NCI-H2196 treated with DMSO at 0.1 percent for 48 hours (cell line): ENCODE data around the gene EGFL7.

ENCODE experiments used
- DNase-seq: peaks from one replicate; lab custom pipeline; 2025; ENCODE audit not compliant: unreplicated experiment; lab: John Stamatoyannopoulos, UW

The EGFL7 gene

DNA sequence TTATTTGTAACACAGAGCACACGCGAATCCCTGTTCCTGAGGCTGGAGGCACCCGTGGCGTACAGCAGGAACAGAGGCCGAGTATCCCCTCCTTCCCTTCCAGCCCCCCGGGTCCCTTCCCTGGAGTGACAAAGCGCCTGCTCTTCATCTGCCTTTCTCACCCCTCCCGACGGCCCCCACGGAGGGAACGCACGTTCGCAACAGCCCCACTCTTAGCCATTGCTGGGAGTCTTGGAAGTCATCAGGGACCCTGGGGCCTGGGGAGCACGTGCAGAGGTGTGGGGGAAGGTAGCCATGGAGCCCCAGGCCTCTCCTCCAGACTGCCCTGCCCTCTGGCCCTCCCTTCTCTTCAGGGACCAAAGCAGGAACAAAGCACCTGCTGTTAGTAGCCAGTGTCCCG is 22.1 kb downstream of the EGFL7 start:
- no peak for DNase-seq

DNA sequence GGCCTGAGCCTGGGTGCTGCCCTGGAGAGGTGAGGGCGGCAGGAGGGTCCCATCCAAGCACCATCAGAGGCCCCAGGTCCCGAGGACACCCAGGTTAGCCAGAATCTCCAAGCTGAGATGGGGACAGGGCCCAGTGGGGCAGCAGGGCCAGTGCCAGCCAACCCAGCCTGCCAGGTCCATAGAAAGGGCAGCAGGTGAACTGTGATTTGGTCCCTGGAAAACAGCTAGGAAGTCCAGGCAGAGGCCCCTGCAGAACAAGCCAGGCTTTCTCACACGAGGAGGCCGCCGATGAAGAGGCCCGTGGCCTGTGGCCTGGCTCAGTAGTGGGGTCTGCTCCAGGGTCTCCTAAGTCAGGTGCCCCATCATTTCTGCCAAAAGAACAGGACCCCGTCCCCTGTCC is 22.5 kb downstream of the EGFL7 start:
- DNase-seq, result no peak

DNA sequence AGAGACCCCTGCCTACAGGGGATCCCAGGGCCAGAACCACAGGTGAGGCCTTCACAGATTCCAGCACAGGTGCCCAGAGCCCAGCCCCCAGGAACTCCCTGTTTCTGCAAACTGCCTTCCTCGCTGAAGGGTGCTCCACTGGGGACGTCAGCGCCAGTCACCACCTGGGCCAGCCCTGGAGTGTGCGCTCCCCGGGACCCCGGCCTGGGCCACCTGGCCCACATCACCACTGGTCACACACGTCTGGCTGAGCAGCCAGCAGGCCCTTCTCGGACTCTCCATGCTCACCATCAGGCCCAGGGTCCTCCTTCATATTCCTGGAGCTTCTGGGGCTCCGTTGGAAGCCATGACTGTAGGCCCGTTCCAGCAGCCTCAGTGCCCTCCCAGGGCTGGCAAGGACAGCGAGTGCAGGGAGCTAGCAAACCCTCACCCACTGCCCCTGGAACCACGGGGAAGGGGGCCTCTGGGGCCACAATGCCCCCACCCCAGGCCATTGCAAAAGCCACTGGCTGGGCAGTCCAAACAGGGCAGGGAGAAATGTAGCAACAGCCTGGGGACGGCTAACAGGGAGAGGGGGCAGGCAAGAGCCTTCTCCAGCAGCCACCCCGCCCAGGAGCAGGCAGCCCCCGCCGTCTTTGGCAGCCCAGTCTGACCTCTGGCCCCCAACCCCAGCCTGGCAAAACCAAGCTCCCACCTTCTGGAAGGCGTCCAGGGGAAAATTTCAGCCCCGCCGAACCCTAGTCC is 23.2 kb downstream of the EGFL7 start:
- DNase-seq, result no peak

DNA sequence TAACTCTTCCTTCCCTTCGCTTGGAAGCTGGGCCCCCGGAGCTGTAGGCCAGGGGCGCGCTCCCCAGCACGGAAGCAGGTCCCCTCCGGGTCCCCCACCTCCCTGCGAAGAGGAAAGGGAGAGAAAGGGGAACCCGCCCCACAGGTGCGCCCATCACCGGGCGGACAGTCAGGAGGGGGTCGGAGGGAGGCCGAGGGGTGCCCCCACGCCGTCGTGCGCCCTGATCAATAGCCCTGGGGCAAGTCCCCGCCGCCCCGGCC is 23.7 kb downstream of the EGFL7 start:
- DNase-seq, result no peak

DNA sequence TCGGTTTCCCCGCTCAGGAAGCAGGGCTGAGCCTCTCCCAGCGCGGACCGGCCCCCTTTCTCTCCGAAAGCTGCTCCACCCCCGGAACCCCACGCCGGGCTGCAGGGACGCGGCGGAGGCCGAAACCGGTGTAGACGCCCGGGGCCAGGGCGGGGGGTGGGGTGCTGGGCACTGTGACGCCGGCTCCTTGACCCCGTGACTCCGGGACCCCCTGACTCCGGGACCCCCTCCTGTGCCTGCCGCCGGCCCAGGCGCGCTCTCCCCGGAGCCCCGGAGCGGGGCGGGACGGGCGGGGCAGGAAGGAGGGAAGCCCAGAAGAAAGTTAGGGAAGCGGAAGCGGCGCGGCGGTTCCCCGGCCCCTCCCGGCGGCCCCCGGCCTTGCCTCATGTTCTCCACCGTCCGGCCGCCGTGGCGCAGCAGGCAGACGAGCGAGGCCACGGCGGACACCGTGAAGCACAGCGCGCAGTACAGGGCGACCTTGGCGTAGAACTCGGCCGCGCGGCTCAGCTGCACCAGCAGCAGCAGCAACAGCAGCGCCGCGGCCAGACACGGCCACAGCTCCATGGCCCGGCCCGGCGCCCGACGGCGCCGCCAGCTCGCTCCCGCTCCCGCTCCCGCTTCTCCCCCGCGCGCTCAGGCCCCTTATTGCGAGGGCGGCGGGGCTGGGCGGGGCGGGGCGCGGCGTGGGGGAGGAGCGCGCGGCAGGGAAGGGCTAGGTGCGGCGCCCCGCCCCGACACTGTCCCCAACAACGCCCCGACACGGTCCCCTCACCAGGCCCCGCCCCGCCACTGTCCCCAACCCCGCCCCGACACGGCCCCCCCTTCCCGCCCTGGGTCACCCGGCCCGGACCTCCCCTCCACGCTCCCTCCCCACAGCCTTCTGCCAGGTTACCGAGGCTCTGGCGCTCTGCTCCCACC is 24.3 kb downstream of the EGFL7 start, which contains the start of gene AGPAT2:
AGPAT2 (minus strand) TSS at position 664 of the 918 bp plus-strand sequence; CDS start at position 564, 100 bp downstream.
- peak; percentile 33 for DNase-seq

DNA sequence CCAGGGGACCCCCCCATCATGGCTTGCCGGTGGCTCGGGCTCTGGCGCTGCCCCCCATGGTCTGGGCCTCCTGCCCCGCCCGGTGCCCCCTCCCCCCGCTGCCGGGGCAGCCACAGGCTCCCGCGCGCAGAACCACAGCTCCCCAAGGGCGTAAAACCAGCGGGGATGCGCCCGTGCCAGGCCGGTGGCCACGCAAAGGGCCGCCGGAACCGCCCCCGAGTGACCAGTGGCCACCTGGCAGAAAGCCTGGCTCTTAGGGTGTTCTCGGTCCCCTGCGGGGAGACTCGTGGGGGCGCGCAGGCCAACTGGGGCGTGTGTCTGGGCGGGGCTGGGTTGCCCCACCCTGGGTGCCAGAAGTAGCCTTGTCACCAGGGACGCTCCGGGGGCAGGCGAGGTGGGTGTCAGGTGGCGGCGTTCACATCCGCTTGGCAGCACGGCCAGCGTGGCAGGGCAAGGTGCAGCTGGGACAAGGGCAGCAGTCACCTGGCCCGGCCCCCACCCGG is 25.1 kb downstream of the EGFL7 start:
- no peak for DNase-seq

DNA sequence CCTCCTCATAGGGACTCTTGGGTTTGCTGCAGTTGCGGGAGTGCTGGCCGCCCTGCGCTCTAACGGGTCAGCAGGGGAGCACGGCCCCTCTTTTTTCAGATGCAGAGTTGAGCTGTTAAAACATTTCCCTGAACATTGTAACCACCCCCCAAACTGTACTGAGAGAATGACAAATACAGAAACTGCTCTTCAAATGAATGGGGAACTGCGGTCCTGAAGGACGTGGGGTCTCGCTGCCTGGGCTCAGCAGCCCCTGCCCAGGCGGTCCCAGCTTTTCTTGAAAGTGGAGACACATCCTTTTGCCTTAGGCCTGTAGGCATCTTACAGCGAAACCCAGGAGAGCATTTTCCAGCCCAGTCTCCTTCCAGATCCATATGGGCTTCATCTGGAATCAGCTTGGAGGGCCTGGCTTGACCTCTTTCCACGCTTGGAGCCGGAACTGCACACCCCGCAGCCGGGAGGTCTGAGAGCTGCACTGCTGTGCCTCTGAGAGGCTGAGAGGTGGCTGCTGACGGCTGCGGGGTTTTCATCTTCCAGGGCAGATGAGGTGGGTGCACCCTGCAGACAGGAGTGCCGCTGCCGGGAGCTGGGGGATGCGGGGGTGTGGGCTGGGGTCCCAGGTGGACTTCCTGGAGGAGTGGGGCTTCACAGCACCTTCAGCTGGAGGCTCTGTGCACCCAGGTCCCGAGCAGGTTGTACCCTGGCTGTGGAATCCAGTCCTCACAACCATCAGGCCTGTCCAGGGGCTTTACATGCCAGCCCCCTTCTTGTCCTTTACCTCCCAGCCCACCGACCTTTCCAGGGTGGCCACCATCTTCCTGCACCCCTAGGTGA is 25.8 kb downstream of the EGFL7 start:
- DNase-seq, result no peak

DNA sequence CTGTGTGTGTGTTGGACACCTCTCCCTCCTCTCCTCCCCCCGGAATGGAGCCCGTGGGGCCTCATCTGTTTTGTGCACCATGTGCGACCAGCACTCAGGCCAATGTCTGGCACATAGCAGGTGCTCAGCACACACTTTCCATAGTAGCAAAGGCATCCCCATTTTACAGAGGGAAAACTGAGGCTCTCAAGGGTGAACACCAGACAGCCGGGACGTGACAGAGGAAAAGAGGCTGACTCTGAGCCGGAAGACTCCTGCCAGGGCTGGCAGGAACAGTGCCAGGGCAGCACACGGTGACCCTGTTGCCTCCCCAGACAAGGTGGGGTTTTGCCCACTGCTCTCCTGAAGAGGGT is 26.4 kb downstream of the EGFL7 start:
- no peak for DNase-seq

DNA sequence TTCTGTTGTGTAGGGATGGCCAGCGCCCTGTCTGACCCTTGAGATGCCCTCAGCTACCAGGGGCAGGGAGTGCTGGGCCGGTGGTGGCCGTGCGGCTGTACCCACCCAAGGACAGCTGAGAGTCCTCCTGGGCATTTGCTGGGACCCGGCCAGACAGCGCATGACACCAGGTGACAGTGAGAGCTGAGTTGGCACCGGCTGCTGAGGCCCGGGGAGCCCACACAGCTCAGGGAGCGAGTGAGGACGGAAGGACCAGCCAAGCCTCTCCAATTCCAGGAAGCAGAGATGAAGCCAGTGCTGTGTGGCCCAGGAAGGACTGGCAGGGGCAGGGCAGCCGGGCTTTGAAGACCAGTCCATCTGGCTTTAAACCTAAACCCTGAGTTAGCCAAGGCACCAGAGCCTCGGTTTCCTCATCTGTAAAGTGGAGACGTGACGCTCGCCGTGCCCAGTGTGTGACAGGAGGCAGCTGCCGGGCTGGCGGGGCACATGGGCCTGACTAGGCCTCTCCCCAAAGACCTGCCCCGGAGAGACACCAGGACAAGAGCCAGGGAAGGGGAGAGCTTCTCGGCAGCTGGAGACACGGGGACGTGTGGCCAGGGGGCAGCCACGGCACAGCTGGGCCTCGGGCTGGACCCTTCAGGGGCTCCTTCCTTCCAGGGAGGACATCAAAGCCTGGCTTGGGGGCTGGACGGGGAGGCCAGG is 27.5 kb downstream of the EGFL7 start:
- DNase-seq, result peak; percentile 33

DNA sequence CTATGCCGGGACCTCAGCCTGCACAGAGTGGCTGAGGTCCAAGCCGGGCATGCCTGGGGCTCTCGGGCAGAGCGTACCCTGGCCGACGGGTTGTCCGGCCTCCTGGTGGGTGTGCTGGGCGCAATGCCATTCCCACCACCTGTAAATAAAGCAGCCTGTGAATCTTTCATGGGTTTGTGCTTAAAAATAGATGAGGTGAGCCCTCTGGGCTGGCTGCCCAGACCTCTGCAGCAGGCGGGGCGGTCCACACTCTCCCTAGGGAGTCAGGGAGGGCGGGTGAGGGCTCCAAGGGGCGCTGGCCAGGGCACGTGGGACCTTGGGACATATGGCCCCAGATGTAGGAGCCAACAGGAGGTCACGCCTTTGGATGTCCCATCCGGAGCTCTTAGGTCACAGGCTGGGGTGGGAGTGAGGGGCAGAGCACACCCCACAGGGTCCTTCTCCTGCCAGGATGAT is 28.1 kb downstream of the EGFL7 start:
- peak; percentile 91 for DNase-seq

DNA sequence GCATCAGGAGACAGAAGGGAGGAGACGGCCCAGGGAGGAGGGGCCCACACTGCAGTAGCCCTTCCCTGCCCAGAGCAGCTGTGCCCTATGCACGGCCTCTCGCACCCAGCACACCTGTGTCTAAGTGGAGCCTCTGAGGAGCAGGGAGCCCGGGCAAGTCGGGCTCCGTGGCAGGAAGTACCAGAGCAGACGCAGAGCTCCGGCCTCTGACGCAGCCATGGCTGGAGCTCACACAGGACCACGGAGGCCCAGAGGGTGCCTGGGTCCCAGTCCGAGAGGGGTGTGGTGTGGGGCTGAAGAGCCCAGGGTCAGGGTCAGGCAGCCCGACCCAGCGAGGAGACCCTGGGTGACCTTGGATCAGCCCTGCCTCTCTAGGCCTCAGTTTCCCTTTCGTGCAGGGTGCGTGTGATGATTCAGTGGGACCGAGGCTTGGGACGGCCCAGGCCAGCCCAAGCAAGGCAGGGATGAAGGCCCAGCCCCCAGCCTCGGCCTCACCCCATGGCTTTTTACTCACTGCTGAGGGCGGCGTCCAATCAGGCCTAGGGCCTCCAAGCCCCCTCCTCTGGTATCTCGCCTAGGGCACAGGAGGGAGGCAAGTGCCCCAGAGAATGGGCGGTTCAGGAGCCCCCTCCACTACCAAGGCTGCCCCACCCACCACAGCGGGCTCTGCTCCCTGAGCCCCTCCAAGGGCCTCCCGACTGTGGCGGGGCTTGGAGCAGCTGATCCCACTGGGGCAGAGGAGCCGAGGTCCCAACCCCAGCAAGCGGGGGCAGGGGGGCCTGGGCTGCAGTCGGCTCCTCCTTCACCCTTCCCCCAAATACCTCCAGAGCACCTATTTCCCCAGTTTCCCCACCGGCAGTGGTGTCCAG is 28.8 kb downstream of the EGFL7 start:
- DNase-seq, result peak; percentile 88

DNA sequence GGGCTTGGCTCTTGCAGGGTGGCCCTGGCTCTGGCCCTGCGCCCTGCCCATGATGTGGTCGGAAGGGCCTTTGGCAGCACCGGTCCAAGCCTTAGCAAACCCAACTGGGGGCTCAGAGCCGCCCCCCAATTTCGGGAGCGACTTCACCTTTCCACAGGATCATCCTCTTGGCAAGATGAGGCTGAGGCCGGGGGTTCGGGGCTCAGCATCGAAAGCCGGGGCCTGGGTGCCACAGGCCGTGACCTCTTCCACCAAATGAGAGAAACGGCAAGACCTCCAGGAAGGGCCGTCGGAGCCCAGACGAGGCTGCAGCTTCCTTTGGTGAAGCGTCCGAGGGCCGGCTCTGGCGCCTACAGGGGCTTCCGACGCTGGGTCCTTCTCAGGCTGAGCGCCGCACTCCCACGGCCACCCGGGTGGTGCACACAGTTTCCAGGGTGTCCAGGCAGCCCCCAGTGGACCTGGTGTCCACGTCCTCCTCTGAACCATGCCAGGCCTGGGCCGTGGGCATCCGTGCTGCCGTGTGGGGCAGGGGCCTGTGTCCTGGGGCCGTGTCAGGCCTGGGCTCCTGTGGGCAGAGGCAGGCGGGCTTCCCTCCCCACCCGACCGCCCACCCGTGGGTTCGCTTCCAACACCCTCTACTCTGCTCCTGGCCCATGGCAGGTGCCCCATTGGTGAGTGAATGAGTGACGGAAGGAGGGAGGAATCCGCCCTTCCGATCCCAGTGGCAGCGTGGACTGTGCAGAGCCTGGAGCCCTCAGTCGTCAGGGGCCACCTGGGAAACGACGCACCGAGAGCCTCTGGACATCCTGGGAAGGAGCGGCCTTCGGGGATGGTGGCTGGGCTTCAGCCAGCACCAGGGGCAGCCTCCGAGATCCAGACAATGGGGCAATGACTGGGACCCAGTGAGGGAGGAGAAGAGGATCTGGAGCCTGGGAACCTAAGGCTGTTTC is 29.7 kb downstream of the EGFL7 start:
- no peak for DNase-seq

DNA sequence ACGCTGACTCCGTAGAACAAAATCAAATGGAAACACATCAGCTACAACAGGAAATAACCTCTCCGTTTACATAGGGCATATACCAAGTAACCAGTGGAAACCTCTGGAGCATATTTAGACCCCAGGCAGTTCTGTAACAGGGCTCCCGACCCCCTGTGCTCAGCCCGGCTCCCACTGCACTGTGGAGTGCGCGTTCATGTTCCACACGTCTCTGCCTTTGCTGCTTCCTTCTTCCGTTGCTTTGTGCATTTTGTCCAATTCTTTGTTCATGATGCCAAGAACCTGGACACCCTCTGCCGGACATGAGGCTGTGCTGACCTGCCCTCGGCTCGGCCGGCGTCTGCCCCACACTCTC is 30.4 kb downstream of the EGFL7 start:
- no peak for DNase-seq

DNA sequence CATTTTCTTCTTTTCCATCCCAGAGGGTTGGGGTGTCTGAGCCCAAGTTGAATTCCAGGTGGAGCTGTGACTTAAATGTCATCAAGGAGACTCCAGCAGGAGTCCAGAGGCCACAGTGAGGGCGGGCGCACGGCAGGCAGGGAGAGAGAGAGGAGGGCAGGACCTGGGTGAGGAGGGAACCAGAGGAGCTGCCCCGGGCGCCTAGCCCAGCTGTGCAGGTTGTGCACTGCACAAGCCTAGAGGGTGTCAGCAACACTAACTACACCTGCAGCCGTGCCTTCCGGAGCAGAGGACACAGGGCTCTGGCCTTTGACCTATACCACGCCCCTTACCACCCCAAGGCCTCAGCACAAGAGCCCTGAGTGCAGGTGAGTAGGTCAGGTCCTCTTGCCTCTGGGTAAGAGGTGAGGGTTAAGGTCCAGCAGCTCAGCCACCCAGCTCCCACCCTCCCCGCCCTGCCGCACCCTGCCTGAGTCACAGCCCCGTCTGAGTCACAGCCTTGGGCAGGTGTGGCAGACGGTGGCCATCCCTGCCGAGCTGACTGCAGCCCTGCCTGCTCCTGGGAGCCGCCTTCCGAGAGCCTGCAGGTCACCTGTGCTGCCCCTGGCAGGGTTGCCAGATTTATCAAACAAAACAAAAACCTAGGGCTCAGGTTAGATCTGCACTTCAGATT is 30.9 kb downstream of the EGFL7 start:
- peak; percentile 70 for DNase-seq

DNA sequence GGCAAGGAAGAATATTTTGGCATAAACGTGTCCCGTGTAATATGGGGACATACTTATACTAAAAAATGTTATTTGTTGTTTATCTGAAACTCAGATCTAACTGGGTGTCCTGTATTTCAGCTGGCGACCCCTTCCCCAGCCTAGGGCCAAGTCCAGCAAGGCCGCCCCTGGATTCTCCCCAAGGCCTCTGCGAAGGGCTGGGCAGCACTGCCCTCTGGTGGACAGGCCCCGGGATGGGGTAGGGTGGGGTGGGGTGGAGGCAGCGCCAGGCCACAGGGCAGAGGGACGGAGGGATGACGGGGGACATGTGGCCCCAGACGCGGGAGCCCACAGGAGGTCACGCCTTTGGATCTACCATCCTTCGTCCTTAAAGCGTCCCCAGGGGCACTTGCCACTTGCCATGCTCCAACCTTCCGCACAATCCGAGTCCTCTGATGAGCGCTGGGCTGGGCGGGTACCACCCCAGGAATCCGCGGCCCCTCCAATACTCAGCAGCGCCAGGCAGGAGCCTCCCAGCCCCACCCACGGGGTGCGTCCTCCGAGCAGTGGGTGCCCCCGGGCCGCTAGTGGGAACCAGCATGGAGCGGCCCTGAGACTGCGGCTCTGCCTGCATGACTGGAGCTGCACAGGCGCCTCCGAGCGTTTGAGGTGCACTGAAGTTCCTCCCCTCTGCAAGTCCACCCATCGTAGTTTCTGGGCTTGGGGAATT is 31.6 kb downstream of the EGFL7 start:
- peak; percentile 58 for DNase-seq

DNA sequence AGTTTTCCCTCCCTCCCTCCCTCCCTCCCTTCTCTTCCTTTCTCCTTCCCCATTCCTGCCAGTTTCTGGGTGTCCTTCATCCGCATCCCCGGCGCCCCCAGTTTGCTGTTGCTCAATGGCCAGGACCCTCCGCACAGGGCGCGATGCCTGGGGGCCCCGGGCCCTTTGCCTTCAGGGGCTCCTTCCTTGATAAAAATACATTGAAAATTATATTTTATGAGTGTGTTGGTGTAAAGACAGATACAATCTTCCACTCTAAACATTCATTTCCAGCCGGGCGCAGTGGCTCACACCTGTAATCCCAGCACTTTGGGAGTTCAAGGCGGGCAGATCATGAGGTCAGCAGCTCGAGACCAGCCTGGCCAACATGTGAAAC is 32.1 kb downstream of the EGFL7 start:
- DNase-seq, result no peak

DNA sequence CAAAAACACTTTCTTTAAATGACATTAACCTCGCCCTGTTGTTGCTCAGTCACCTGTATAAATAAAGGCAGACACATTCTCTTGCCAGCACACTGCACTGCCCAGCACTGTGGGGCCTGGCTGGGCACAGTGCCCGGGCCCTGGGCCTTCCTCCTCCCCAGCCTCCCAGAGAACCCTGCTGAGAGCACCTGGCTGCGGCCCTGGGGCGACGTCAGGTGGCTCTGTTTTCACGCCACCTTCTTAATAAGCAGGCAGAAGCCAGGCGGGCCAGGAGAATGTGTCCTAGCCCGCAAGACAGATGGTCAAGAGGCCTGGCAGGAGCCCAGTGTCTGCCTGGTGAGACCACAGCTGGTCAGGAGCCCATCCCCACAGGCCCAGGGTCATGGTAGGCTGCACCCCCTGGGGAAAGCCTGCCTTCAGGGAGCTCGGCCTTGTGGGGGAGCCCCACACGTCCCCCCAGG is 32.7 kb downstream of the EGFL7 start:
- DNase-seq, result peak; percentile 94
